RWPE2 (cell line): ENCODE measurements around the gene DNMBP.
"Not testable (repeated sequence)": the region's sequence is repeated elsewhere in the genome, so short reads cannot be mapped to it uniquely, and the experiment has no call there.

Source experiments
- ATAC-seq: fragments of 200-7000 bp; cut with Tn5 transposase; 3 replicates; pipeline ENCODE4 v1.9.1; 2021; ENCODE audit warnings: low read depth
- DNase-seq: peaks from one replicate; pipeline ENCODE4 v3.0.0-alpha.2; 2020; ENCODE audit warnings: low spot score
- H3K27ac ChIP-seq: fragments of 450-650 bp; 2 replicates; pipeline ENCODE4 v1.5.1; 2017; ENCODE audit warnings: mild to moderate bottlenecking; ENCODE audit not compliant: poor library complexity, severe bottlenecking
- H3K27me3 ChIP-seq: fragments of 250-450 bp; sonication (Bioruptor Pico); 2 replicates; pipeline ENCODE4 v1.5.1; 2021; ENCODE audit warnings: mild to moderate bottlenecking, moderate library complexity; ENCODE audit not compliant: insufficient read depth, poor library complexity, severe bottlenecking
- H3K36me3 ChIP-seq: fragments of 250-450 bp; sonication (Bioruptor Pico); 2 replicates; pipeline ENCODE4 v1.5.1; 2020; ENCODE audit warnings: low read depth, mild to moderate bottlenecking, moderate library complexity
- H3K4me1 ChIP-seq: fragments of 250-450 bp; sonication (Bioruptor Pico); 2 replicates; pipeline ENCODE4 v1.5.1; 2021; ENCODE audit warnings: mild to moderate bottlenecking, moderate library complexity; ENCODE audit not compliant: insufficient read depth, poor library complexity, severe bottlenecking
- H3K4me3 ChIP-seq: fragments of 250-450 bp; sonication (Bioruptor Pico); 2 replicates; pipeline ENCODE4 v1.5.1; 2021; ENCODE audit warnings: mild to moderate bottlenecking, moderate library complexity; ENCODE audit not compliant: severe bottlenecking
- H3K9me3 ChIP-seq: fragments of 250-450 bp; sonication (Bioruptor Pico); 2 replicates; pipeline ENCODE4 v1.5.1; 2021; ENCODE audit warnings: mild to moderate bottlenecking, moderate library complexity; ENCODE audit not compliant: severe bottlenecking
- CTCF ChIP-seq: fragments of 450-650 bp; IDR thresholded peaks from one replicate; pipeline ENCODE4 v1.5.1; 2017; ENCODE audit warnings: mild to moderate bottlenecking, moderate library complexity; ENCODE audit not compliant: poor library complexity, severe bottlenecking

The DNMBP gene

GRCh38 chr10:99965700-99966099 is 44.0 kb downstream of the DNMBP start:
- Histone ChIP-seq H3K27me3 (no peaks in the 10 kb centered on the region), H3K9me3 (no peaks in the 10 kb centered on the region), H3K27ac (peak overlapping the region; percentile 97), H3K36me3 (peaks cover 51% of the 10 kb centered on the region), H3K4me1 (peaks cover 42% of the 10 kb centered on the region), H3K4me3 (no peak overlapping the region)
- no peak for TF ChIP-seq CTCF
- ATAC-seq (no peak), DNase-seq (no peak)

- peak; percentile 28 for TF ChIP-seq CTCF
- Histone ChIP-seq H3K27ac (peak overlapping the region; percentile 97), H3K27me3 (no peaks in the 10 kb centered on the region), H3K9me3 (no peaks in the 10 kb centered on the region), H3K36me3 (peaks cover 43% of the 10 kb centered on the region), H3K4me3 (no peak overlapping the region), H3K4me1 (peaks cover 45% of the 10 kb centered on the region)
- ATAC-seq (no peak), DNase-seq (no peak)
These were observed 45.0 kb downstream of the DNMBP start for GRCh38 chr10:99964791-99965190.

GRCh38 chr10:99963467-99964165 is 46.1 kb downstream of the DNMBP start:
- H3K4me1 ChIP-seq, result peaks cover 45% of the 10 kb centered on the region
- DNase-seq, result not testable (repeated sequence)
- ATAC-seq, result peak; percentile 62

GRCh38 chr10:99958806-99959205 is 50.9 kb downstream of the DNMBP start:
- H3K27ac ChIP-seq, result no peak overlapping the region
- no peak overlapping the region for H3K4me3 ChIP-seq
- DNase-seq (no peak), ATAC-seq (no peak)
- no peak for TF ChIP-seq CTCF
- H3K9me3 ChIP-seq, result peaks cover 3% of the 10 kb centered on the region
- peaks cover 50% of the 10 kb centered on the region for H3K36me3 ChIP-seq
- H3K4me1 ChIP-seq, result peaks cover 7% of the 10 kb centered on the region
- no peaks in the 10 kb centered on the region for H3K27me3 ChIP-seq

More at GRCh38 chr10:99963467-99964165, 46.1 kb downstream of the DNMBP start:
- not testable (repeated sequence) for H3K27me3 ChIP-seq, H3K4me3 ChIP-seq, H3K9me3 ChIP-seq
- Histone ChIP-seq H3K36me3 (peaks cover 34% of the 10 kb centered on the region), H3K27ac (peak overlapping the region; percentile 97)

GRCh38 chr10:99958302-99958701 is 51.4 kb downstream of the DNMBP start:
- H3K27ac ChIP-seq, result no peak overlapping the region
- ATAC-seq (no peak), DNase-seq (no peak)
- no peak overlapping the region for H3K4me3 ChIP-seq
- H3K4me1 ChIP-seq, result peaks cover 6% of the 10 kb centered on the region
- H3K36me3 ChIP-seq, result peaks cover 55% of the 10 kb centered on the region
- H3K27me3 ChIP-seq, result no peaks in the 10 kb centered on the region
- H3K9me3 ChIP-seq, result peaks cover 3% of the 10 kb centered on the region
- no peak for TF ChIP-seq CTCF

- H3K4me3 ChIP-seq, H3K9me3 ChIP-seq, ATAC-seq, H3K27ac ChIP-seq, H3K27me3 ChIP-seq, DNase-seq, H3K4me1 ChIP-seq: not testable (repeated sequence)
- peaks cover 99% of the 10 kb centered on the region for H3K36me3 ChIP-seq
These were observed 56.2 kb downstream of the DNMBP start for GRCh38 chr10:99953510-99953909.
